ENCODE data around the gene THUMPD2. TPM values are rescaled to one million over a fixed set of nuclear protein-coding genes. Genes with fewer than 3 reads are reported as not detected.
"Not testable (repeated sequence)": the region's sequence is repeated elsewhere in the genome, so short reads cannot be mapped to it uniquely, and the experiment has no call there.

THUMPD2 gene
- total RNA-seq, 1 donor from 2014 or later = 18.7 TPM

DNA sequence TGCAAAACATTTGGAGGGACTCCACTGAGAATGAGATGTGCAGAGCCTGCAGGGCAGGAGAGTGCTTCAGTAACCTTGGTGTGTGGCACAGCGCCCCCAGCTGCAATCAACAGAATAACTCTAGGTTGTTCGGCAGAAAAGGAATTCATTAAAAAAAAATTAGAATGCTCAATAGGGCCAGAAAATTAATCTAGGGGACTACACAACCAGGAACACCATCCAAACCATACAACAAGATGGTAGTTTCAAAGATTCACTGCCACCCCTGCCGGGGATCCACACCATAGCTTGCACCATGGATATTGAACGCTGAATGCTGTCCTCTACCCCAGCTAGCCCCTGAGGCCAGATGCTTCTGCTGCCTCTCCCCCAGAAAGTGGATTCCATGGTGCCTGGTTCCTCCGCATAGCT is 50.1 kb downstream of the THUMPD2 start:
- no peaks in the 10 kb centered on the region for H3K9me3 Mint-ChIP-seq (ENCODE audit: low read depth)
- TF ChIP-seq, protein P1, sequence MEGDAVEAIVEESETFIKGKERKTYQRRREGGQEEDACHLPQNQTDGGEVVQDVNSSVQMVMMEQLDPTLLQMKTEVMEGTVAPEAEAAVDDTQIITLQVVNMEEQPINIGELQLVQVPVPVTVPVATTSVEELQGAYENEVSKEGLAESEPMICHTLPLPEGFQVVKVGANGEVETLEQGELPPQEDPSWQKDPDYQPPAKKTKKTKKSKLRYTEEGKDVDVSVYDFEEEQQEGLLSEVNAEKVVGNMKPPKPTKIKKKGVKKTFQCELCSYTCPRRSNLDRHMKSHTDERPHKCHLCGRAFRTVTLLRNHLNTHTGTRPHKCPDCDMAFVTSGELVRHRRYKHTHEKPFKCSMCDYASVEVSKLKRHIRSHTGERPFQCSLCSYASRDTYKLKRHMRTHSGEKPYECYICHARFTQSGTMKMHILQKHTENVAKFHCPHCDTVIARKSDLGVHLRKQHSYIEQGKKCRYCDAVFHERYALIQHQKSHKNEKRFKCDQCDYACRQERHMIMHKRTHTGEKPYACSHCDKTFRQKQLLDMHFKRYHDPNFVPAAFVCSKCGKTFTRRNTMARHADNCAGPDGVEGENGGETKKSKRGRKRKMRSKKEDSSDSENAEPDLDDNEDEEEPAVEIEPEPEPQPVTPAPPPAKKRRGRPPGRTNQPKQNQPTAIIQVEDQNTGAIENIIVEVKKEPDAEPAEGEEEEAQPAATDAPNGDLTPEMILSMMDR (IDR thresholded peaks at IDR 0.05; ENCODE audit: unreplicated experiment) = peak; percentile 85
- peaks cover 1% of the 10 kb centered on the region for H3K36me3 Mint-ChIP-seq (ENCODE audit: insufficient read depth)
- H3K4me3 Mint-ChIP-seq (ENCODE audit: low read depth) = no peak overlapping the region
- DNase-seq (ENCODE audit: low spot score, unreplicated experiment) = peak; percentile 15
- no peaks in the 10 kb centered on the region for H3K27me3 Mint-ChIP-seq
- no peak overlapping the region for H3K27ac Mint-ChIP-seq
- peaks cover 18% of the 10 kb centered on the region for H3K4me1 Mint-ChIP-seq (ENCODE audit: low read depth)

DNA sequence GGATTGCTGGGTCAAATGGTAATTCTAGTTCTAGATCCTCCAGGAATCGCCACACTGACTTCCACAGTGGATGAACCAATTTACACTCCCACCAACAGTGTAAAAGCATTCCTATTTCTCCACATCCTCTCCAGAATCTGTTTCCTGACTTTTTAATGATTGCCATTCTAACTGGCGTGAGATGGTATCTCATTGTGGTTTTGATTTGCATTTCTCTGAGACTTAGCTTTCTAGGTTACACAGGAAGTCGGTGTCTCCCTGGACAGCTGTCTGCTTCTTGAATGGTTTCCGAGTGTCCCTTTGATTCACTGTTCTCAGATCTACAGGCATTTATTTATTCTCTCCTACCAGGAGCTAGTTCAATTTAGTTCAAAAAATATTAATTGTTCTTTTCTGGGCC is 51.0 kb downstream of the THUMPD2 start:
- not testable (repeated sequence) for H3K36me3 Mint-ChIP-seq (ENCODE audit: insufficient read depth); H3K27ac Mint-ChIP-seq; H3K4me3 Mint-ChIP-seq (ENCODE audit: low read depth); DNase-seq (ENCODE audit: low spot score, unreplicated experiment); H3K27me3 Mint-ChIP-seq; H3K9me3 Mint-ChIP-seq (ENCODE audit: low read depth)
- H3K4me1 Mint-ChIP-seq (ENCODE audit: low read depth) = peaks cover 24% of the 10 kb centered on the region

DNA sequence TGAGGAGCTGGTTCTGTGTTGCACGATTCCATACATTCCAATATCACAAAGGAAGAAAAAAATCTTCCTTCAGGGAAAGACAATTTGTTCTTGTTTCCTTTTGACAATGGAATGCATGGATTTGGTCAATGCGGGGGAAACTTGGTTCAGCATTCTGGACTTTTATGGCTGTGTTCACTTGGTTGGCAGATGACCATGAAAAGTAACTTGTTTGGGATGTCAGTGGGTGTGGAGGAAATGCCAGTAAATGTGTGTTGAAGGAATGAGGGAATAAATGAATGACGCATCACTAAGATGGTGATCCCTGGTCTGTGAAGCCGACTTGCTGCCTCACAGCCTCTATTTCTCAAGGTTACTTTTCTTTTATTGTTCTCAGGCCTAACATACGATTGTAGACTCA is 53.7 kb downstream of the THUMPD2 start:
- no peaks in the 10 kb centered on the region for H3K27me3 Mint-ChIP-seq
- DNase-seq (ENCODE audit: low spot score, unreplicated experiment) = no peak
- TF ChIP-seq, protein P1 (IDR thresholded peaks at IDR 0.05; ENCODE audit: unreplicated experiment) = no peak
- H3K36me3 Mint-ChIP-seq (ENCODE audit: insufficient read depth) = peaks cover 1% of the 10 kb centered on the region
- no peak overlapping the region for H3K27ac Mint-ChIP-seq
- no peaks in the 10 kb centered on the region for H3K9me3 Mint-ChIP-seq (ENCODE audit: low read depth)
- peaks cover 26% of the 10 kb centered on the region for H3K4me1 Mint-ChIP-seq (ENCODE audit: low read depth)
- no peak overlapping the region for H3K4me3 Mint-ChIP-seq (ENCODE audit: low read depth)

DNA sequence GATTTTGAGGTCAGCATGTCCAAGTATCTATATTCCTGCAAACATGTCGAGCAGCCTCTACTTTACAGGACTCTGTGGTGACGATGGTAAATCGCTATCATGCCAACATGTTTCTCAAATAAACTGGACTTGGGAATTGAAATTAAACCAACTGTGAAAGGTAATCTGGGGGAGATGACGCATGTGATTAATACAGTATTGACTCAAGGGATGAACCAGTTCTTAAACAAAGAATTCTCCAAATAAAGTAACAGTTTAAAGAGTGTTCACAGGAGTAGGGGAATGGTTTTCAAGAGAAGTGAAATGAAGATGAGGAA is 54.3 kb downstream of the THUMPD2 start:
- Mint-ChIP-seq H3K27ac (no peak overlapping the region), H3K27me3 (no peaks in the 10 kb centered on the region), H3K9me3 (ENCODE audit: low read depth) (no peaks in the 10 kb centered on the region), H3K4me1 (ENCODE audit: low read depth) (peaks cover 27% of the 10 kb centered on the region), H3K4me3 (ENCODE audit: low read depth) (no peak overlapping the region), H3K36me3 (ENCODE audit: insufficient read depth) (peaks cover 2% of the 10 kb centered on the region)
- TF ChIP-seq, protein P1 (IDR thresholded peaks at IDR 0.05; ENCODE audit: unreplicated experiment) = no peak
- no peak for DNase-seq (ENCODE audit: low spot score, unreplicated experiment)

DNA sequence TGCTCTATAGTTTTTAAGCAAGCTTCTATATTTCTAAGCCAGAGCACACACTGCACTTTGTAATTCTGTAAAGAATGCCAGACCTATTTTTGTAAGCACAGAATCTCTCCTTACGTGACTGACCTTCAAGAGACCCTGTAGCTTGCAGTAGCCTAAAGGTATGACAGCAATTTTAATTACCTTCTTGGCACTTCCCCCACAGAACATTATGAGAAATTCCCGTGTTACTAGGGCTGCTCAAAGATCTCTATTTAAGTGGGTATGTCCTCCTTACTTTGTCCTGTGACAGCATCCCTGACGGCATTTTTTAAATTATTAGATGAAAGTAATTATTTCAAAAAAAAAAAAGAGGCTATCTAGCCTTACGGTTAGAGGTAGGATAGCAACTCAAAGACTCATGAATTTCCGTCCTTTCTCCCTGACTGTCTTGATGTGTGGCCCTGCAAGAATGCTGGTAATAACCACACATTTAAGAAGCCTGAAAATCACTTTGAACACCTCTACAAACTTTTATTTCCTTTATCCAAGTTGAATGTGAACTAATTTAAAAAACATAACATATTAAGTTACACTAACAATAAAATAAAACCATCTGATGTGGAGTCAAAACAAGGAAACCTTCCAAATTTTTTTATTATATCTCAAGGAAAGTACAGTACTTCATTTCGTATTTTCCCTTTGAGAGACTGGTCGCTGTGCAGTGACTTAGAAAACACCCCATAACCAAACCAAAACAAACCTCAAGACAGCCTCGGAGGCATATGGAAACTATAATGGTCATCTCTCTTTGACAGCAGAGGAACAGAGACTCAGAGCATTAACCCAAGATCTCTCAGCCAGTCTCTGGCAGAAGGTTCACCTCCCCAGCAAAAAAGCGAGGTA is 54.9 kb downstream of the THUMPD2 start:
- Mint-ChIP-seq H3K4me1 (ENCODE audit: low read depth) (peaks cover 27% of the 10 kb centered on the region), H3K27me3 (no peaks in the 10 kb centered on the region), H3K4me3 (ENCODE audit: low read depth) (no peak overlapping the region), H3K36me3 (ENCODE audit: insufficient read depth) (peaks cover 2% of the 10 kb centered on the region), H3K27ac (no peak overlapping the region), H3K9me3 (ENCODE audit: low read depth) (no peaks in the 10 kb centered on the region)
- TF ChIP-seq, protein P1 (IDR thresholded peaks at IDR 0.05; ENCODE audit: unreplicated experiment) = no peak
- no peak for DNase-seq (ENCODE audit: low spot score, unreplicated experiment)

DNA sequence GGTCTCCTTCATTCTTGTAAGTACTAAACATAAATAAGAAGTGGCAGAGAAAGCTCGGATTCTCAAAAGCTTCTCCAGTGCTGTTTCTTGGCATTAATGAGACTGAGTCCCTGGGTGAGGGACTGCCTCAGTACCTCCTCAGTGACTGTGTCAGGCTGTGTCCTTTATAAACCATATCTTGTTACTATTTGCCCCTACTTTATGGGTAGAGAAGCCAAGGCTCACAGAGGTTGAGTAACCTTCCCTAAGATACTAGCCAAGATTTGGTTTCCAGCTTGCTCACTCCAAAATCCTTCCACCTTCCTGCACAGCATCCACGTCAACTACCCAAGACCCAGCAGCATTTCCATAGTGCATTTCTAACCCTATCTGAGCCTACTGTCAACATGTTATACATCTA is 55.6 kb downstream of the THUMPD2 start:
- no peak overlapping the region for H3K4me3 Mint-ChIP-seq (ENCODE audit: low read depth)
- no peaks in the 10 kb centered on the region for H3K9me3 Mint-ChIP-seq (ENCODE audit: low read depth)
- H3K27me3 Mint-ChIP-seq = no peaks in the 10 kb centered on the region
- DNase-seq (ENCODE audit: low spot score, unreplicated experiment) = no peak
- TF ChIP-seq, protein P1 (IDR thresholded peaks at IDR 0.05; ENCODE audit: unreplicated experiment) = no peak
- H3K36me3 Mint-ChIP-seq (ENCODE audit: insufficient read depth) = peaks cover 7% of the 10 kb centered on the region
- no peak overlapping the region for H3K27ac Mint-ChIP-seq
- H3K4me1 Mint-ChIP-seq (ENCODE audit: low read depth) = peaks cover 27% of the 10 kb centered on the region

All from progenitor cell of endocrine pancreas (in vitro differentiated cells).